D721Med (cell line): ENCODE data around the gene NR2F1.

Experiments
- DNase-seq: peaks from one replicate; pipeline ENCODE4 v3.0.0; 2011; ENCODE audit warnings: low spot score; ENCODE audit not compliant: insufficient read length
- FAIRE-seq: peaks from 2 replicates; lab custom pipeline; 2011; peaks lifted over from hg19 to GRCh38; lab: Jason Lieb, UNC
- TF ChIP-seq, protein P1 (sequence below): IDR thresholded peaks from 2 replicates; pipeline ENCODE4 v1.5.1; 2012; ENCODE audit warnings: mild to moderate bottlenecking, control low read depth; ENCODE audit not compliant: insufficient read depth; ENCODE audit errors: missing control alignments

NR2F1 gene

DNA sequence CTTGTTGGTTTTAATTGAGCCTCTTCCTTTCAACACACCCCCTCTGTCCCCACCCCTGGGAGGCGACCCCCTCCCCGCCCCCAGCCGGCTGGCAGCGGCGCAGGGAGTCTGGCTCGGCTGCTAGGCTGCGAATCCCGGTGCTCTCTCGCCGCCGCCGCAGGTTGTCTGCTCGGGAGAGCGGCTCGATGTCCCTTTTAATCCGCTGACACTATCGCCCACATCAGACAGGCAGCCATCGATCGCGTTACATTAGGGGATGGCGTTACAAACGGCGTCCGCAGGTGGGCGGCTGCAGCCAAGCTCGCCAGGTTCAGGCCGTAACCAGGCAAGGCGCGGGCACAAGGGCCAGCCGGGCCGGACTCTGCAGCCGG lies 3.3 kb upstream of the NR2F1 start:
- FAIRE-seq (no peak), DNase-seq (no peak)
- TF ChIP-seq, protein P1, sequence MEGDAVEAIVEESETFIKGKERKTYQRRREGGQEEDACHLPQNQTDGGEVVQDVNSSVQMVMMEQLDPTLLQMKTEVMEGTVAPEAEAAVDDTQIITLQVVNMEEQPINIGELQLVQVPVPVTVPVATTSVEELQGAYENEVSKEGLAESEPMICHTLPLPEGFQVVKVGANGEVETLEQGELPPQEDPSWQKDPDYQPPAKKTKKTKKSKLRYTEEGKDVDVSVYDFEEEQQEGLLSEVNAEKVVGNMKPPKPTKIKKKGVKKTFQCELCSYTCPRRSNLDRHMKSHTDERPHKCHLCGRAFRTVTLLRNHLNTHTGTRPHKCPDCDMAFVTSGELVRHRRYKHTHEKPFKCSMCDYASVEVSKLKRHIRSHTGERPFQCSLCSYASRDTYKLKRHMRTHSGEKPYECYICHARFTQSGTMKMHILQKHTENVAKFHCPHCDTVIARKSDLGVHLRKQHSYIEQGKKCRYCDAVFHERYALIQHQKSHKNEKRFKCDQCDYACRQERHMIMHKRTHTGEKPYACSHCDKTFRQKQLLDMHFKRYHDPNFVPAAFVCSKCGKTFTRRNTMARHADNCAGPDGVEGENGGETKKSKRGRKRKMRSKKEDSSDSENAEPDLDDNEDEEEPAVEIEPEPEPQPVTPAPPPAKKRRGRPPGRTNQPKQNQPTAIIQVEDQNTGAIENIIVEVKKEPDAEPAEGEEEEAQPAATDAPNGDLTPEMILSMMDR = no peak

- DNase-seq (no peak), FAIRE-seq (no peak)
- TF ChIP-seq, protein P1 = no peak
Measured at GRCh38 chr5:93580063-93580926, 2.7 kb upstream of the NR2F1 start.

DNA sequence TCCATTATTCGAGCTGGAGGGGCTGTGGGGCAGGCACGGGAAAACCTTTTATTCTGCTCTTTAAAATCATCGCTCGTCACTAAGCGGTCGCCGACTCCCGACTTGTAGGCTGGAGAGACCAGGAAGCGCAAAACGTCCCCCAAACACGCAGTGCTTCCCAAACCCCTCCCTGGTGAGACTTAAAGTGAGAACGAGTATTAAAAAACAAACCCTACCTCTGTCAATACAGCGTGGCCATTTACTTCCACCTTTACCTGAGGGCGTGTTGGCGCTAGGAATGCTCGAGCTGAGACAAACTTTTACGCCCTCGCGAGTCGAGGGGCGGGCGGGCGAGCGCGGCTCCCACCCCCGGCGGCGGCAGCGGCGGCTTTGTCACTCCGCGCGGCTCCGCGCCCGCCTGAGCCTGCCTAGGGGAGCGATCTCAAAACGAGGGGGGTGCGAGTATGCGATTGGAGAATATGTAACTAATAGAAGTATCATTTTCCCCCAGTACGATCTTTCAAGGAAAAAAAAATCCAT lies 2.0 kb upstream of the NR2F1 start, which contains the start of gene NR2F1-AS1:
TSS of gene NR2F1-AS1 (minus strand) at position 293 of the 519 bp plus-strand sequence.
- DNase-seq (no peak), FAIRE-seq (no peak)
- TF ChIP-seq, protein P1 = no peak

GRCh38 chr5:93582167-93582462 lies 907 bp upstream of the NR2F1 start:
- TF ChIP-seq, protein P1 = no peak
- DNase-seq (no peak), FAIRE-seq (no peak)

DNA sequence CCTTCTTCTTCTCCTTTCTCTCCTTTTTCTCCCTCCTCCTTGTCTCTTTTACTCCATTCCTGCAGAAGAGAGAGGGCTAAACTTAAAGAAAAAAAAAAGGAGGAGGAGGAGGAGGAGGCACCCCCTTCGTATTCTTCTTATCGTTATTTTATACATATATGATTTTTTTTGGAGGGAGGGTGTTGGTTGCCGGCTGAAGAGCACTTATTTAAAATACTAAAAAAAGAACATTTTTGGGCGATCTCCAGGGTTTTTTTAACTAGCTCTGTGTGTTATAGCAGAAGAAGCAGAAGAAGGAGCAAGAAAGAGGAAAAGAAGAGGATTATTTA lies 381 bp downstream of the NR2F1 start:
- TF ChIP-seq, protein P1 = no peak
- DNase-seq (no peak), FAIRE-seq (no peak)

GRCh38 chr5:93583768-93584595 lies 960 bp downstream of the NR2F1 start:
- FAIRE-seq = no peak
- no peak for DNase-seq
- TF ChIP-seq, protein P1 = no peak
